Right forelimb (tissue), 1 donor: ENCODE measurements around the gene WWOX.
"Not testable (repeated sequence)": the region's sequence is repeated elsewhere in the genome, so short reads cannot be mapped to it uniquely, and the experiment has no call there.

Source experiments
- DNase-seq: peaks from one replicate; pipeline ENCODE4 v3.0.0-alpha.2; 2018

Gene WWOX

GRCh38 chr16:78672779-78673556, 573.5 kb downstream of the WWOX start:
- DNase-seq: no peak

DNA sequence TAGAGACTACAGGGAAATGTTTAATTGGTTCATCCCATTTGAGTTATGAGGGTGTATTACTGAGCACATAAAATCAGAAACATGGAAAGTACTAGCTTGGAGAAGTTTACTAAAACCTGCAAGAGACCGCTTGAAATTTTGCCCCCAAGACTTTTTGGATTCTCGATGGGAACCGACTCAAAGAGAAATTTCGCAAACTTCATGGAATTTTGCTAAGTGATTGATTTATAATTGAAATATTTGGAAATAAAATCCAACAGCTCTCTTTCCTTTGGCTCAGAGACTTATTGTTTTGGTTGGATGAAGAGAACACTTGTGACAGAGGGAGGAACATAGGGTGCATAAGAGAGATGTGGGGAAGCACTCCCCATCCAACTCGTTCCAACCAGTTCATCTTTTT, 574.4 kb downstream of the WWOX start:
- no peak for DNase-seq

DNA sequence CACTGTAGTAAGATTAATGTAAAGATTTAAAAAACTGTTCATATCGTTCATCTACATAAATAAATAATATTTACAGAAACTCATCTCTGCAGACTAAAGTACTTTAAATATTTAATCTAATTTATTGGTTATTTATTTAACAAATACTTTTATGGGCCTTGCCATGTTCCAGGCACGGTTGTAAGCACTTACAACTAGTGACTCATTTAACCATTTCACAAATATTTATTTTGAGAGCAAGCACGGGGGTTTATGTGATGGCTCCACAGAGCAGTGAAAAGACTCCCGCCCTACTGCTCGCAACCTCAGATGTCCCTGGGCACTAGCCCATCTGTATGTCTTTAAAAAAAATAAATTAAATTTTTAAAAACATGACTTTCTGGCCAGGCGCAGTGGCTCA, 575.9 kb downstream of the WWOX start:
- no peak for DNase-seq

DNA sequence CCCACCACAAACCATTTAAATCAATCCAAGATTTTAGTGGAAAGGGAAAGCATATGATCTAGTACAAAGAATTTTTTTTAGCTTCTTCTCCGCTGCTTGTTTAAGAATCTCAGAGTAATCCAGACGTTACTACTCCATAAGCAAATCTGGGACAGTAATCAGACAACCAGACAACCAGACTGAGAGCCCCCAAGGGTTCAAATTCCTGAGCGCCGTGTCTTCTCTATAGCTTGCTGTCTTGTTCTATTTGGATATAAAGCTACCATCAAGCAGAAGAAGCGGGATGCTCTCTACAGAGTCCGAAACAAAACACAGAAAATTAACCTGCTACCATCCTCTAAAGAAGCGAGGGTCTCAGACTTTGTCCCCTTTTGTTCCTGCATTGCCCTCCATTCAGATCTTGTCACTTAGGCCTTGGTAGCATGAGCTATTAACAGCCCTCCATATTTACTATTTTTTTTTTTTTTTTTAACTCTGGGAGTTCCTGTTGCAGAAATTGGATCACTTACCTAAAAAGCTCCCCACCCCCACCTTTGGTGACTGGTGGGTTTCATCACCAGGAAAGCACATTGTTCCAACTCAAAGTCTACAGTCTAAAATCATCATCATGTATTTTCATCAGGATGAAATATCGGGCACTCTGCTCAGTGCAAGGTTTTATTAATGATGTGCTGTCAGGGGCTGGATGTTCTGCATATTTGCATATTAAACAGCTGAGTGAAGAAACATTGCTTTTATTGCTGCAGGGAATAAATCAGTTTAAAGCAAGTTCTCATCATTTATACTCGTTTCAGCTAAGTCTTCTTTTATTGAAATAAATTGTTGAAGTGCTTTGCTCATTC, 576.7 kb downstream of the WWOX start:
- no peak for DNase-seq

DNA sequence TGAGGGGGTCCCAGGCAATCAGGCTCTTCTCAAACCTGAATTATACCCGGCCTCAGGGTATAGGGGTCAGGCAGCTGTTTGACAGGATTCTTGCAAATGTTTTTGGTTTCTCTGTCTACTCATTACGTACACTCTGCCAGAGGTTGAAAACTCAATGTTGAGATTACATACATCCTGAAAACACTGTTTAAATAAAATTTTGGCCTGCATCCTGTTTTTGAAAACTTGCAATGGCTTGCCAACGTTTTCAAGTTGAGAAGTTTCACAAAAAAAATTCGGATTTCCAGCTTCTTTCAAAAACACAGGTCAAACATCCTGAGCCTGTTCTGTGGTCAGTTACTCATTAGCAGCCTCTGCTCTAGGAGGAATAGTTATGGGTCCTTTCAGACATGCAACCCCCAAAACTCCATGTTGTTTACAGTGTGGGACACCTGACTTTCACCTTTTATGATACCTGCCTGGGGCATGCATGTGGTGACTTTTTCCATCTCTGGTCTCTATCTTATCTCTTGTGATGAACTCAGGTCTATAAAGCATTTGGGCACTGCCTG, 577.8 kb downstream of the WWOX start:
- no peak for DNase-seq

GRCh38 chr16:78679546-78679945, 580.1 kb downstream of the WWOX start:
- DNase-seq: no peak

DNA sequence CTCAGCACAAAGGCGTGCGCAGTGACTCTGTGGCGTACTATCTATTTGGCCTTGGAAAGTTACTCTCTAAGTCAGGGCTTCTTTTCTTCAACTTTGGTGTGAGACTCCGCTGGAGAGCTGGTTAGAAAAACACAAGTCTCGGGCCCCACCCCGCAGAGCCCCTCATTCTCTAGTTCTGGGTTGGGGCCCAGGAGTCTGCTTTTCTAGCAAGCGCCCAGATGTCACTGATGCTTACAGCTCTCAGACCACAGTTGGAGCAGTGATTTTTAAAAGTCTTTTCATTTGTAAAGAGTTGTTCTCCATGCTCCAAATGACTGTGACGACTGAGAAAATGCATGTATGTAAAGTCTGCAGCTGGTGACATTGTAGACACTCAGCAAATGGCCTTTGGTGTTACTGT, 582.3 kb downstream of the WWOX start:
- no peak for DNase-seq

DNA sequence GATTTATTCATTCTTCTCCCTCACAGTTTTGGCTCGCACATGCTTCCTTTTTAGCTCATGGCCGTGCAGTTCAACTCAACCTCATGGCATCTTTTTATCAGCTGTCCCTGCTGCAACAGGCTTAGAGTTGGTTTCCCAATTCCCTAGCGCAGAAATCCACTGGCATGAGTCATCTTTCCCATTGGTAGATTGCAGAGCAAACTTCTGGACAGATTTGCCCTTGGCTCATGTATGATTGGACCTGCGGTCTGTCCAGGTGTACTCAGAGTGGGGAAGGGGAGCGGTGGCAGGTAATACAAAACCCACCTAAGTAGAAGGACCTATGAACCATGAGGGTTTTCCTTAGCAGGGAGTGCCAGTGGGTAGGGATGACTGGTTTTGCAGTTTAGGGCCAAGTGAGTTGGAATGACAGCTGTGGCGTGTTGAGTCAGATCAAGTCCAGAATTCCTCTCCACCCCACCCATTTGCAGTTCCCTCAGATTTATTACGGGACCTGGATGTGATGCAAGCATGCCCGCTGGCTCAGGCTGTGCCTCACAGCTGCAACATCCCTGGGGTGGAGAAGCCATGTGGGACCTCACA, 584.7 kb downstream of the WWOX start:
- peak; percentile 57 for DNase-seq

GRCh38 chr16:78684655-78685375, 585.4 kb downstream of the WWOX start:
- DNase-seq: peak; percentile 54

GRCh38 chr16:78686601-78687000, 587.1 kb downstream of the WWOX start:
- no peak for DNase-seq

- no peak for DNase-seq
Observed at GRCh38 chr16:78689028-78689427, 589.6 kb downstream of the WWOX start.

GRCh38 chr16:78689536-78689935, 590.1 kb downstream of the WWOX start:
- DNase-seq: no peak

GRCh38 chr16:78690510-78690909, 591.1 kb downstream of the WWOX start:
- no peak for DNase-seq

DNA sequence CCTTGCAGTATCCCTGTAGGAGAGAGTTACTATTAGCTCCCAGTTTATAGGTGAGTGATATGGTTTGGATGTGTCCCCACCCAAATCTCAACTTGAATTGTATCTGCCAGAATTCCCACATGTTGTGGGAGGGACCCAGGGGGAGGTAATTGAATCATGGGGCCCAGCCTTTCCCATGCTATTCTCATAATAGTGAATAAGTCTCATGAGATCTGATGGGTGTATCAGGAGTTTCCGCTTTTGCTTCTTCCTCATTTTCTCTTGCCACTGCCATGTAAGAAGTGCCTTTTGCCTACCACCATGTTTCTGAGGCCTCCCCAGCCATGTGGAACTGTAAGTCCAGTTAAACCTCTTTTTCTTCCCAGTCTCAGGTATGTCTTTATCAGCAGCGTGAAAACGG, 592.3 kb downstream of the WWOX start:
- not testable (repeated sequence) for DNase-seq

- no peak for DNase-seq
Observed at GRCh38 chr16:78693496-78693895, 594.0 kb downstream of the WWOX start.

GRCh38 chr16:78694414-78694813, 595.0 kb downstream of the WWOX start:
- DNase-seq: no peak

DNA sequence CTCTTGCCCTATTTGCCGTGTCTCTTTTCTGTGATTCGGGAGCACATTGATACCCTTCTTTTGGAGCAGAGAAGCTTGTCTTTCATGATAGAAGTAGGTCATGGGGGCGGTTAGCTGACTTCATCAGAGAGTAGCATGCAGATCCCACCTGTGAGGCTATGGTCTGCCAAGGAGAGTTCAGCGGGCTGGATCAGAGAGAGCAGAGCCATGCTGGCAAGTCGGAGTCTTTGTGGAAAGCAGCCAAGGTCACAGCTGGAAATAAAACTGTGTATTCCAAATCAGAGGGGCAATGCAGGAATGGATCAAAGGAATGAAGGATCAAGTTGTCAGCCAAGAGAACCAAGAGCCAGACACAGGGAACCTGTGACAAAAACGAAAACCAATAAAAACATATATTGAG, 595.9 kb downstream of the WWOX start:
- no peak for DNase-seq

DNA sequence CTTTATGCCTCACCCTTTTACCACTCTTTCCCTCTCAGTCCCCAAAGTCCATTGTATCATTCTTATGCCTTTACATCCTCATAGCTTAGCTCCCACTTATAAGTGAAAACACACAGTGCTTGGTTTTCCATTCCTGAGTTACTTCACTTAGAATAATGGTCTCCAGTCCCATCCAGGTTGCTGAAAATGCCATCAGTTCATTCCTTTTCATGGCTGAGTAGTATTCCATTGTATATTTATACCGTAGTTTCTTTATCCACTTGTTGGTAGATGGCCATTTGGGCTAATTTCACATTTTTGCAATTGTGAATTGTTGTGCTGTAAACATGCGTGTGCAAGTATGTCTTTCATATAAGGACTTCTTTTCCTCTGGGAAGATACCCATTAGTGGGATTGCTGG, 597.3 kb downstream of the WWOX start:
- DNase-seq: no peak

DNA sequence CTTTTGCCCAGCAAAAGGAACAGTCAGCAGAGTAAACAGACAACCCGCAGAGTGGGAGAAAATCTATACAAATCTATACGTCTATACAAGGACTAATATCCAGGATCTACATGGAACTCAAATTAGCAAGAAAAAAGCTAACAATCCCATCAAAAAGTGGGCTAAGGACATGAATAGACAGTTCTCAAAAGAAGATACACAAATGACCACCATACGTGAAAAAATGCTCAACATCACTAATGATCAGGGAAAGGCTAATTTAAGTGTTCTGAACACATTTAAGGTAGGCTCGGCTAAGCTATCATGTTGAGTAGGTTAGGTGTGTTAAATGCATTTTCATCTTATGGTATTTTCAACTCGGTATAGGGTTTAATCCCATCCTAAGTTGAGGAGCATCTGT, 598.0 kb downstream of the WWOX start:
- DNase-seq: no peak

DNA sequence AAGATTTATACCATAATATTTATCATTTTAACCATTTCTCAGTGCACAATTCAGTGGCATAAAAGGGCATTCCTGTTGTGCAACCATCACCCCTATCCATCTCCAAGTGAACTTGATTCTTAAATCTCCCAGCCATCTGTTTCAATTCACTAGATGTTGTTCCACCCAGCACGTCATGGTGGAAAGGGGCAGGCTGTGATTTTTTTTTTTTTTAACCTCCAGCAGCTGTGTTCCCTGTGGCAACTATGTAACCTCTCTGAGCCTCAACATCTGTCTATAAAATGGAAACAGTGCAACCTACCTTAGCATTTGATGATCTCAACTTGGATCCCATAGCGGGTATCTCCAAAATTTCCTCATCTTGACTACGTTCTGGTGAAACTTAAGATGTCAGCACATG, 604.5 kb downstream of the WWOX start:
- DNase-seq: no peak

DNA sequence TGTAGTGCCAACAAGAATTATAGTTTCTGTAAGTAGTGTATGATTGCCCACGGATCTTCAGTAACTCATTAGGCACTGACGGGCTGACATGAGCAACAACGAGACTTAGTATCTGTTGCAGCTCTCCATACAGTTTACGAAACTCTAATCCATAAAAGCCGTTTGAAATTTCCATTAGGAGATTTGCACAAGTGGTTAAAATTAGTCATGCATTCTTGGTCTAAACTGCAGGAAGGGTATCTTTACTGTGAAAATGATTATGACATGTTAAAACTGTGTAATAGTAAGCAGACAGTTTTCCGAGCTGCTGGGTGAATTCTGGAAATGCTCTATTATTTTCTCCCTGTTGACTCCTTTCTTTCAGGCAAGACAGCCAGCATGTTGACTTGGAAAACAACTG, 605.0 kb downstream of the WWOX start:
- DNase-seq: no peak

DNA sequence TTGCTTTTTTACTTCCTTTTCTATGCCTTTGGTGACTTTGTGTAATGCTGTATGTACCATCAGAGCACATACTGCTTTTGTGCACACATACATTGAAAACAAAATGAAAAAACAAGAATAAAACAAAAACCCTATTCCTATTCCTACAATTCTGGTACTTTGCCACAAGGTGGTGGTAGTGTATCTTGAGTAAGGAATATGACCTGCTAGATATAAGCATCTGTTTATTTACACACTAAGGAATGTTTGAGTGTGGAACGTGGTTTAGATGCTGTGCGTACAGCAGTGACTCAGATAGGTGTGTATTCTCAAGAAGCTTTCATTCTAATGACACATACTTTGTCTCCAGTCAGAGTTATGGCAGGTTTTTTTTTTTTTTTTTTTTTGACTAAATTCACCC, 606.2 kb downstream of the WWOX start:
- no peak for DNase-seq

DNA sequence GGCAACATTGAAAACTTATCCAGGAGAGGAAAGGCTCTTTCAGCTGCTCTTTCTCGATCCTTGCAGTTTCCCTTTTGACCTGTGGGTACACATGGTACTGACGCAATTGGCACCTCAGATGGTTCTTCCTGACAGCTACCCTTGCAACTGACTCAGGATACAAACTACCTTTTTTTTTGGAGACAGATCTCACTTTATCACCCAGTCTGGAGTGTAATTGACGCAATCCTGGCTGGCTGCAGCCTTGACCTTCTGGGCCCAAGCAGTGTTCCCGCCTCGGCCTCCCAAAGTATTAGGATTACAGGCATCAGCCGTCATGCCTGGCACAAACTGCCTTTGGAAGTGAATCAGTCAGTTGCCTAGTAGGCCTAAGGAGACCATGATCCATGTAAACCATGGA, 607.2 kb downstream of the WWOX start:
- no peak for DNase-seq
